Mammary epithelial cell (primary cell): ENCODE measurements around the gene KIFC1.

Experiments
- CTCF ChIP-seq, 2 donors: IDR thresholded peaks in 1 of 2; conservative IDR thresholded peaks in 1 of 2; 2 replicates each; pipeline ENCODE4 v1.5.1; 2011 to 2012; ENCODE audit warnings: inconsistent platforms in 2 of 2, low read length in 2 of 2, mild to moderate bottlenecking in 2 of 2, control low read depth in 1 of 2, low read depth in 1 of 2; ENCODE audit not compliant: insufficient read depth in 1 of 2; ENCODE audit errors: extremely low read depth in 1 of 2
- EZH2 ChIP-seq: IDR thresholded peaks from 2 replicates; pipeline ENCODE4 v1.6.1; 2012; ENCODE audit warnings: low read length, inconsistent platforms, borderline replicate concordance

GRCh38 chr6:33418690-33419291 lies 27.2 kb downstream of the KIFC1 start:
- TF ChIP-seq CTCF (conservative IDR thresholded peaks at IDR 0.05 in 1 of 2, IDR thresholded peaks at IDR 0.05 in 1 of 2; ENCODE audit: extremely low read depth in 1 of 2, insufficient read depth in 1 of 2, low read depth in 1 of 2, low read length in 2 of 2) (no peak), EZH2 (no peak)
